ENCODE results near the gene RPL12.
"Not testable (repeated sequence)": the region's sequence is repeated elsewhere in the genome, so short reads cannot be mapped to it uniquely, and the experiment has no call there.

RPL12 gene

DNA sequence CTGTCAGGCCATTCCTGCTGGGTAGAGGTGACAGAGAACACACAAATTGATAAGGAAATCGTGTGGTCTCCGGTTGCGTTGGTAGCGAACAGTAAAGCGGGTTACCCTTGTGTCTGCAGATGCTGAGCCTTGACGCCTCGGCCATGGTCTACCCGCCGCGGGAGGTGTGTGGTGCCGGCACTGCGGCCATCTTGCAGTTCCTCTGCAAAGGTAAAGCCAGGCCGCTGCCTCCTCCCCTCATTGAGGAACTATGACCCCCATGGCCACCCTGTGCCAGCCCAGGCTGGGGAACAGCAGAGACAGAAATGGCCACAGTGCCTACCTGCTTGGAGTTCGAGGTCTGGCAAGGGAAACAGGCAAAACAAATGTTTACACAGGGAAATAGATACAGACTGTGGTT, 16.4 kb upstream of the RPL12 start:
- no peak for DNase-seq (ENCODE audit: low spot score)

DNA sequence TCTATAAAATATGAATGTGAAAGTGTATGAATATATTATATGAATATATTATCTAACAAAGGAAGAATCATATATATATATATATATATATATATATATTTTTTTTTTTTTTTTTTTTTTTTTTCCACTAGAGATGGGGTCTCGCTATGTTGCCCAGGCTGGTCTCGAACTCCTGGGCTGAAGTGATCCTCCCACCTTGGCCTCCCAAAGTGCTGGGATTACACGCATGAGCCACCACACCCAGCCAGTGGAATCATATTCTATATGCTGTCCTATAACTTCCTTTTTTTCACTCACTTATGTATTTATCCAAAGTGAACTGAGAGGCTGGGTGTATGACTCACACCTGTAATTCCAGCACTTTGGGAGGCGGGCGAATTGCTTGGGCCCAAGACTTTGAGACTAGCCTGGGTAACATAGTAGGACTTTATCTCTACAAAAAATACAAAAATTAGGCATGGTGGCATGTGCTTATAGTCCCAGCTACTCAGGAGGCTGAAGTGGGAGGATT, 15.3 kb upstream of the RPL12 start:
- DNase-seq (ENCODE audit: low spot score), result not testable (repeated sequence)

DNA sequence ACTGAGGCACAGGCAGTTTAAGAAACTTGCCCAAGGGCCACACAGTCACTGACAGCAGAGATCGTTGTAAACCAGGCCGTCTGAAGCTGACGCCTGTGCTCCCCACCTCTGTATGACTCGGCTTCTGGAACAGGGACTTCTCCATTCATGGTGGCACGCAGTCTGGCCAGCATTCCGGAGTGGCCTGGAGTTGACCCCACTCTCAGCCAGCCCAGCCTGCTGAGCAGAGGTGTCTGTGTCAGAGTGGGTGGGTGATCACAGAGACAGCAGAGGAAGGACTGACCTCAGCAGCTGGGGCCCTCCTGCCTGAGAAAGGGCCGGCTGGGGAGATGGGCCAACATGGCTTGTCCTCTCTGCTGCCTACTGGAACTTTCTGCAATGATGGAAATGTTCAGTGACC, 12.7 kb upstream of the RPL12 start:
- no peak for DNase-seq (ENCODE audit: low spot score)

DNA sequence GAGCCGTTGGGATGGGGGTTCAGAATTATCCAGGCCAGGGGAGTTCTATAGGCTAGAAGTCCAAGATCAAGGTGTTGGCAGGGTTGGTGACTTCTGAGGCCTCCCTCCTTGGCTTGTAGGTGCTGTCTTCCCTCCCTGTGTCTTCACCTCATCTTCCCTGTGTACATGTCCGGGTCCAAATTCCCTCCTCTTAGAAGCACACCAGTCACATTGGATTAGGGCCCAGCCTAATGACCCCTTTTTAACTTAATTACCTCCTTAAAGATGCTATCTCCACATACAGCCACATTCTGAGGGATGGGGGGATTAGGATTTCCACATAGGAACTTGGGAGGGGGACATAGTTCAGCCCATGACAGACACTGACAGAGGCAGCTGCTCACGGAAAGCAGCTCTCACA, 12.2 kb upstream of the RPL12 start:
- no peak for DNase-seq (ENCODE audit: low spot score)

DNA sequence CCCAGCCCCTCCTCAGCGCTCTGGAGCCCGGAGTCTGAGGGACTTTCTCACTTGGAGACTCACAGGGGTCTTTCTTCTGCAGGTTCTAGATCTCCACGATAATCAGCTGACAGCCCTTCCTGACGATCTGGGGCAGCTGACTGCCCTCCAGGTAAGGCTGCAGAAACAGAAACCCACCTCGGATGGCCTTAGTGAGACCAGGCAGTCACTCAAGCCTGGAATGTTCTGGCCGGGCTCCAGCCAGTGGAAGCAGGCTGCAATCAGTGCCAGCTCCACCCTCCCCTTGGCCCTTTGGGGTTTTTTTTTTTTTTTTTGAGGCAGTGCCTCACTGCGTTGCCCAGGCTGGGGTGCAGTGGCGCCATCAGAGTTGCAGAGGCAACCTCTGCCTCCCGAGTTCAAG, 7.7 kb upstream of the RPL12 start:
- DNase-seq (ENCODE audit: low spot score), result no peak

DNA sequence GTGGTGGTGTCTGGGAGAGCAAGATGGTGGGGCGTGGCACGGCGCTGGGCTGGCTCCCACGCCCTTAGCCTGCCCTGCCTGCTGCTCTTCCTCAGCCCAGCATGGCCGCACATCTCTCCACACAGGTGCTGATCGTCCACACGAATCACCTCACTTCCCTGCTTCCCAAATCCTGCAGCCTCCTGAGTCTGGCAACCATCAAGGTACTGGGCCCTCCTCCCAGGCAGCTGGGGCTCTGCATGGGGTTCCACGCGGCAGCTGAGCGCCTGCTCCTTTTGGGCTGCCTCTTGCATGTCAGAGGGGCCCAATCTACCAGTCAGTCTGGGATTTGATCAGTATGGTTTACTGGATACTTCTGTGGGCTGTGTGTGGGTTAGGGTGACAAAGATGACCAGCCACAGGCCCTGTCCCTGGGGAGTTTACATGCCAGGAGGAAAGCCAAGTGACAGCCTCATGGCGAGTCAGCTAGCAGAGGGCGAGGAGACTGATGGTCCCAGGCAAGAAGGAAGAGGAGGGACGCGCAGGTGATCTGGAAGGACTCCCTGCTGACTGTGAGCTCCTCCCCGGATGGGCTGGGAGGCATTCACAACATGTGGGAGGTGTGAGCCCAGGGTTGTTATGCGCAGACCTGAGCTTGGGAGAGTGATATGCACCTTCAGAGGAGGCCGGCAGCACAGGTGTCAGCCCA, 6.1 kb upstream of the RPL12 start:
- no peak for DNase-seq (ENCODE audit: low spot score)

DNA sequence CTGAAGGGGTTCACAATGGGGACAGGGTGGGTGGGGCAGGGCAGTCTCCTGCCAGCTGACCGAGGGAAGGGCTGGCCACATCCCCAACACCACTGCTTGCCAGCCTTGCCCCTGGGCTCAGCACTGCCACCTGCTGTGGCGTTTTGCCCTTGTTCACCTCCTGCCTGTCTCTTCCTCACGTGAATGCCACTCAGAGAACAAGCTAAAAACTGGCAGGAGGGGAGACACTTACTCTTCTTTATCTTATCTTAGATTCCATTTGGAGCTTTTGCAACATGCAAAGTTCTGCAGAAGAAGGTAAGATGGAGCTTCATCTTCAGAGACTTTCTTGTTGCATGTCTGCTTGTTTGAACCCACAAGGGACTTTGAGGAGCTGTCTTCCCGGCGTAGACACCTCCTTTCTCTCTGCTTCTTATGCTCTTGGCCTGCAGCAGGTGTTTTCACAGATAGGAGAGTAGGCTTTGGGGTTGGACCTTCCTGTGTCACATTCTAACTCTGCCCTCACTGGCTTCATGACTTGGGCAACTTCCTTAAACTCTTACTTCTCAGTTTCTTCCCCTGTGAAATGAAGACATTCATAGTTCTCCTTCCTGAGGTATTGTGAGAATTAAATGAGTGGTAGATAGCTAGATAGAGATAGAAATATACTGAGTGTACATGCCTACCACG, 4.3 kb upstream of the RPL12 start:
- peak; percentile 43 for DNase-seq (ENCODE audit: low spot score)

DNA sequence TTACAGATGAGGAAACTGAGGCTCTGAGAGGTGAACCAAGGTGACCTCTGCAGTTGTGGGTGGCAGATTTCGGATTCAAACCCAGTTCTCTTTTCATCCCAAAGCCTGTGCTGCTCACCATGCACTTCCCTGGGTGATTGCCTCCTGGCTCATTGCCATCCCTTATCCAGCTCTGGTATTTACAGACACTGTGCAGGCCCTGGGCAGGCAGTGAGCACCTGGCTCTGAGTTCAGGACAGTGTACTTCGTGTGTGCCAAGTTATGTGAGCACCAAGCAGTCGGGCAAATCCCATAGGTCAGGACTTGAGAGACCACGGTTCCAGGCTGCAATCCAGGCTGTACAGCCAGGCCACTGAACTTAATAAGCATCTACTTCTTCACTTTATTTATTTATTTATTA, 1.5 kb upstream of the RPL12 start:
- peak; percentile 19 for DNase-seq (ENCODE audit: low spot score)

DNA sequence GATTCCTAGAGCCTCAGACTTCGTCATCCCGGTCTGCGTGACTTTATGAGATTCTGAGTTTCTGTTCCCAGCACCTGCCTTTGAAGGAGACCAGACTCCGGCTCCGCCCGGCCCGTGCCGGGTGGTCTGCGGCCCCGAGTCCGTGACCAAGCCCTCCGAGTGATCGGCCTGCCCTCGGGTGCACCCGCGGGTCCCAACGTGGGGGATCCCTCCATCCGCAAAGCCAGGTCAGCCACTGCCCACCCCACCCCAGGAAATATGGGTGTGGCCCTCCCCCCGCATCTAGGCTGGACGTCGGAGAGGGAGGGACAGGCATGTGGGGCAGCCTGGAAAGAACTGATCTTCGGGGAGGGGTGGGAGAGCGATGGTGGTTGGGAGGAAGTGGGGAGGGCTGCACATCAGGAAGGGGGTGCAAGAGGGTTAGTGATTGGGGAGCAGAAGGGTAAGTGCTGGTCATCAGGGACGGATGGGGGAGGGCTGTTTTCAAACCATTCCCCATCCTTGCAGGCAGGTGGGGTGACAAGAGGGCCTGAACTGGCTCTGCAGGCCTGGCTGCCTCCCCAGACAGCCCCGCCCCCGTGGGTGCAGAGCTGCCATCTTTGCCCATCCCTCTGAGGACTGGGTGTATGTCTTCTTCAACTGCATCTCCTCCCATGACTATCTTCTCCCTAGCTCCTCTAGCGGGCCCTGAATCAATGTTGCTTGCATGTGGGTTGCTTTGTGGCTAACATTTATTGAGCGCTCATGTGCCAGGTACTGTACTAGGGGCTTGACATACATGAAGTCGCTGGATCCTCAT, 851 bp upstream of the RPL12 start:
- DNase-seq (ENCODE audit: low spot score), result peak; percentile 49

DNA sequence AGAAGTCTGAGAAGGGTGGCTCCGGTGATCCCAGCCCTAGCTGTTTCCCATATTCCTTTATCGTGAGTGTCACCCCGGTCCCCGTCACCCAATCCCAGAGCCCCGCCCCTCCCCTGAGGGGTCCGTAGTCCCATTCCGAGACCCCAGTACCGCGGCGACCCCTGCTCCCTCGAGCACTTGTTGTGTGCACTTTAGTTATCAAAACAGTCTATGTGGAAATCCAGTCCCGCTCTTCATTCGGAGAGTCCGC, 327 bp upstream of the RPL12 start:
- no peak for DNase-seq (ENCODE audit: low spot score)

DNA sequence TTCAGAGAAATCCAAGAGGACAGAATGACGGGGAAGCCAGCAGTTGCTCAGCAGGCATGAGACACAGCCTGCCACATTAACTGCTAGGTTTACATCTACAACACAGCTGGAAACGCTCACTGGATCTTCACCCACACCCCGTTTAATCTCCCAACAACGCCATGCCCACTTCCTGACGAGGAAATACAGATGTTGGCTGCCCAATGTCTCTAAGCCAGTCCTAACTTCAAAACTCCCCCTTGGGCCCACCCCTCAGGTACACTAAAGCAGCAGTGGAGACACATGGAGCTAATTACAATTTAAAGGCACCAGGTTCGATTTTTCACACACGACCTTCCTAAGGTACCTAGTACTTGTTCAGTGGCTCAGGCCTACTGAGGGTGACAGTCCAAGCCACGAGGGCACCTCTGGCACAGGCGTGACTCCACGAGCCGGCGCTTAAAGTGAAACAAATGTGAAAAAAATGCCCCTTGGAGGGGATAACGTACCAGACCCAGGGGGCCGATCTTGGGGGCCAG, 904 bp downstream of the RPL12 start:
- DNase-seq (ENCODE audit: low spot score), result no peak

DNA sequence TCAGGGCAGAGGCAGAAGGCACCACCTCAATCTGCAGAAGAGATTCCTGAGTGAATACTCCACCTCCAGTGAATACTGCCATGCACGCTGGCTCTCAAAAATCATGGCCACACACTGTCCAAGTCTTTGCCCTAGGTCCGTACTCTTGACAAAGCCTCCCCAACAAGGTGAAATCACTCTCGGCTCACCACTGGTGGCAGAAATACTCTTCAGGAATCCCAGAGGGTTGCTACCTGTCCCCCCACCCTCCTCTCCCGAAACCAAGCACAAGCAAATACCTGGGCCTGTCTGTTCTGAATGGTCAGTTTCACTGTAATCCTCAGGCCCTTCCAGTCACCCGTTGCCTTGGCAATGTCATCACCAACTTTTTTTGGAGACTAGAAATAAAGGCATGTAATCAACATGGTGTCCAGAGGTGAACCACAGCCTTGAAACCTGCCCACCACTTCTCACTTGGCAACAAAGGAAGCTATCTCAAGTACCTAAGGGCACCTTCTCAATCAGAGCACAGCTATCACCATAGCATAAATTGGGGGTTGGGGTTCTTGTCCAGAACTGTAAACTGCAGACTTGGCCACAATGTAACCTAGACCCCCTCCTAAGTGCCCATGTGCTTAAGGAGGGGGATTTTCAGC, 1.8 kb downstream of the RPL12 start:
- no peak for DNase-seq (ENCODE audit: low spot score)

DNA sequence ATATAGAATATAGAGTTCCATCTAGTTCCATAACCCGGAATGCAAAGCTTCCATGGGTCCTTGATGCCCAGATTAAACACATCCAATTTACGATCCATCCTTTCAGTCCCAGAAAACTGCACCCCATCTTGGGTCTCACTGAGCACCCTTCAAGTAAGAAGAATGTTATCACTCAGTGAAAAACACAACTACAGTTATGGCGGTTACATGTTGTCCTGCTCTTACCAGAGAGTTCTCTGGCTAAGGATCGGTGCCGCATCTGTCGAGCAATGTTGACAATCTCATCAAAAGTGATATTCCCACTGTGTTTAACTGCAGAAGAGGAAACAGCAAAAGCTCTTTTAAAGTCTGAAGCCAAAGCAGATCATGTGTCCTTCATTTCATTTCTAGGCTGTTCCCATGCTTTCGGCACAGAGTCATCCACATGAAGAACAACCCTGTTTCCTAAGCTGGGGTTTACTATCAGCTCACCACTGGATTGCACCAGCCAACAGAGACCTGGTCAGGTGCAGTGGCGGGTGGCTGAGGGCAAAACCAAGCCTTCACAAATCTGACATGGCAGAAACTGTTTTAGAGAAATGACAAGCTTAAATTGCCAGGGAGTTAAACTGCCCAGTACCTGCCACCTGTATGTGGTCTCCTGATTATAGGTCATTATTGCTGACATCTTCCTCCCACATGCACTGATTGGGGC, 2.9 kb downstream of the RPL12 start:
- DNase-seq (ENCODE audit: low spot score), result no peak

DNA sequence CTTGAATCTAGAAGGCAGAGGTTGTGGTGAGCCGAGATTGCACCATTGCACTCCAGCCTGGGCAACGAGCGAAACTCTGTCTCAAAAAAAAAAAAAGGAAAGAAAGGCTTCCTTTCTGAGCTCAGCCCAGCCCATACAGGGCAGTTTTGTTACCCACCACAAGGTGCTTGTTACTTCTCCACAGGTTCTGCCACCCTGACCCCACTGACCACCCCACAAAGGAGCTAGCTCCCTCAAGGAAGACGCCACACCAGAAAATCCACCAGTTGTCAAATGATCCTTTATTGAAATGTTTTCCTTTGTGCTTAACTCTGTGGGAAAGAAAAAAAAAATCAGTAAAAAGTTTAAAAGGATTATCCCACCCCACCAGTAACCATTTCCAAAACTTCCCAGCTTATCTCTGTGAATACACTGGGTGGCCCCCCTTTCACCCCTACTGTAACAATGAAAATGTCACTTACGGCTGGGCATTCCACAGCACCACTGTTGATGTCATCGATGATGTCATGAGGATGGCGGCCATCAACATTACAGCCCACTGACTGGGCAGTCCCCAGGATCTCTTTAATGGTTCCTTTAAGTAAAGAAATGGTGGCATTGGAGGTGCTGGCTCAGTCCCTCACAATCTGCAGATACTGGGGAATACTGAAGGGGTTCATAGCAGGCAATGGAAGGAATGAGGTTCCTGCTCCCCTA, 3.6 kb downstream of the RPL12 start:
- no peak for DNase-seq (ENCODE audit: low spot score)

DNA sequence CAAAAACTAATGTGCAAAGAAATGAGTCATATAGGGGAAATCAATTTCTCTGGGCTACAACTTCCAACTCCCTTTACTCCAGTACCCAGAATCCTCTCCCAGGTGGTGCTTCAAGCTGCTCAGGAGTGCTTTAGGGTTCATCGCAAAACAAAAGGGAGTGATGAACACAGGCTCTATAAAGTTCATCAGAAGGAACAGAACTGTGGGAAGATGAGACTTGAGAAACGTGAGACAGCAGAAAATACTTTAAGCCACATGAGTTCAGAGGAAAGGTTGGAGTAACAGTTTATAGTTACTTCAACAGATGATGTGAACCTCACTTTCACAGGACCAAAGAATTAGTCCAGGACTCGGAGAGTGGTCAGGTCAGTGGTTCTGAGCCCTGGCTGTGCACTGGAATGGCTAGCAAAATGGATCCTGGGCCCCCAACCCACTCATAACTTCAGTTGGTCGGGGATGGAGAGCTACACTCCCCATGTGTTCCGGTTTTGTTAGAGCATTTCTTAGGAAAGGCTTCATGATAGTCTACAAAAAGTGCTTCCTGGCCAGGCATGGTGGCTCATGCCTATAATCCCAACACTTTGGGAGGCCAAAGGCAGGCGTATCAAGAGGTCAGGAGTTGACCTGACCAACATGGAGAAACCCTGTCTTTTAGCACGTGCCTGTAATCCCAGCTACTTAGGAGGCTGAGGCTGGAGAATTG, 4.3 kb downstream of the RPL12 start:
- DNase-seq (ENCODE audit: low spot score), result no peak

DNA sequence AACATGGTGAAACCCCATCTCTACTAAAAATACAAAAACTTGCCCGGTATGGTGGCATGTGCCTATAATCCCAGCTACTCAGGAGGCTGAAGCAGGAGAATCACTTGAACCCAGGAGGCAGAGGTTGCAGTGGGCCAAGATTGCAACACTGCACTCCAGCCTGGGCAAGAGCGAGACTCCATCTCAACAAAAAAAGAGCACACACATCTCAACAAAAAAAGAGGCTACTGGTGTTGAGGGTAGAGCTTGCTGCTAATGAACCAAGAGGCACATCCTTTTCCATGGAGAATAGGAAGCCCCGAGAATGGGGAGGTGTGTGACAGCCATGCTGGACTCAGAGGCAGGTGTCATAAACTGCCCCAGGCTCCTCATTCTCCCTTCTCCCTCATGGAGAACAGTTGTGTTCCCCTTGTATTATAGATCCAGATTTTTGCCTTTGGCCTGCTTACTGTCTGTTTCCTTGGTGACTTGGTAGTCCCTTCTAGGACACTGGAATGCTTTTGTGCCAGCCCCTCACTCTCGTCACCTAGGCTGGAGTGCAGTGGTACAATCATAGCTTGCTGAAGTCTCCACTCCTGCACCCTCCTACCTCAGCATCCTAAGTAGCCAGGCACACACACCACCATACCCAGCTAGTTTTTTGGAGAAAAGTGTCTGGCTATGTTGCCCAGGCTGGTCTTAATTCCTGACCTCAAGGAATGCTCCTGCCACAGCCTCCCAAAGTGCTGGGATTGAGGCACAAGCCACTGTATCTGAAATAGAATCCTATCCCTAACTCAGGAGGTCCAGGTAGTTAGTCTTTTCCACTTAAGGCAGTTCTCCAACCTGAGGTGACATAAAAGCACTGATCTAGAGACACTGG, 5.1 kb downstream of the RPL12 start:
- DNase-seq (ENCODE audit: low spot score), result no peak

DNA sequence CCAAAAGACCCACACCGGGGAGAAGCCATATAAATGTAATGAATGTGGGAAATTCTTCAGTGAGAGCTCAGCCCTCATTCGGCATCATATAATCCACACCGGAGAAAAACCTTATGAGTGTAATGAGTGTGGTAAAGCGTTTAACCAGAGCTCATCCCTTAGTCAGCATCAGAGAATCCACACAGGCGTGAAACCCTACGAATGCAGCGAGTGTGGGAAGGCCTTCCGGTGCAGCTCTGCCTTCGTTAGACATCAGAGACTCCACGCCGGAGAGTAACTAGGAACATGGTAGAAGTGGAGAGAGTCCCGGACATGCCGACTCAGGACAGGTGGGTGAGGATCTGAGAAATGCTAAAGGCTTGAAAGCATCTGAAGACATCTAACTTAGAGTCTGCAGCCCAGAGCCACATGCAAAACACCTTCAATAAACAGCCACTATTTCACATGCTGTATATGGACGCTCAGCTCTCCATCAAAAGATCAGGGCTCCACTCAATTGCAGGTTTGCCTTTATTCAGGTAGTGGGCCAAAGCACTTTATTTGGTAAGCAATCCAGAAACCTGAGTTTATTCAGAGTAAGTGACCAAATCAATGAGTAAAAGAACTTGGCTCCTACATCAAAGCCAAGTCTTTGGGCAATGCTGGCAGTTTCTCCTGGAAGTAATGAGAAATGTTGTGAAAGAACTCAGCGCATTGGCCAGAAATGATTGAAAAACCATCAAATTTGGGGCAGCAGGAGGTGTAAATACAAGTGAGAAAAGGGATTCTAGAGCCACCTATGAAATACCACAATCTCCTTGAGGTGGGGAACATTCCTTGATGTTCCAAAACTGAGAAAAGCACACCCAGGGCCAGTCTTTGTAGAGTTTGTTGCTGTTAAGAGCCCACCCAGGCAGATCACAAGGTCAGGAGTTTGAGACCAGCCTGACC, 6.0 kb downstream of the RPL12 start:
- no peak for DNase-seq (ENCODE audit: low spot score)

DNA sequence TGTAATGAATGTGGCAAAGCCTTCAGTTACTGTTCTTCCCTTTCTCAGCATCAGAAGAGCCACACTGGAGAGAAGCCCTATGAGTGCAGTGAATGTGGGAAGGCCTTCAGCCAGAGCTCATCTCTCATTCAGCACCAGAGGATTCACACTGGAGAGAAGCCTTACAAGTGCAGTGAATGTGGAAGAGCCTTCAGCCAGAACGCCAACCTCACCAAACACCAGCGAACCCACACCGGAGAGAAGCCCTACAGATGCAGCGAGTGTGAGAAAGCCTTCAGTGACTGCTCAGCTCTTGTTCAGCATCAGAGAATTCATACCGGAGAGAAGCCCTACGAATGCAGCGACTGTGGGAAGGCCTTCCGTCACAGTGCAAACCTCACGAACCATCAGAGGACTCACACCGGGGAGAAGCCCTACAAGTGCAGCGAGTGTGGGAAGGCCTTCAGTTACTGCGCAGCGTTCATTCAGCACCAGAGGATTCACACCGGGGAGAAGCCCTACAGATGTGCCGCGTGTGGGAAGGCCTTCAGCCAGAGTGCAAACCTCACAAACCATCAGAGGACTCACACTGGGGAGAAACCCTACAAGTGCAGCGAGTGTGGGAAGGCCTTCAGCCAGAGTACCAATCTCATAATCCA, 6.8 kb downstream of the RPL12 start:
- DNase-seq (ENCODE audit: low spot score), result no peak

All from Ammon's horn (tissue), 1 donor.